Prostate gland (tissue), 2 donors: ENCODE data around the gene PROM2.

Experiments
- CTCF ChIP-seq, 4 experiments: fragments of 200-600 bp in 2 of 4; fragments of 450-650 bp in 2 of 4; sonication (generic) in 2 of 4; IDR thresholded peaks; 1 replicate in 3 of 4; 2 replicates in 1 of 4; pipeline ENCODE4 v1.5.1; 2016 to 2019; ENCODE audit warnings: antibody characterized with exemption in 4 of 4, mild to moderate bottlenecking in 2 of 4, moderate library complexity in 2 of 4
- POLR2A ChIP-seq: fragments of 450-650 bp; IDR thresholded peaks from one replicate; pipeline ENCODE4 v1.6.1; 2016; ENCODE audit warnings: antibody characterized with exemption, mild to moderate bottlenecking
- POLR2AphosphoS5 ChIP-seq: sonication (generic); formaldehyde crosslinking; IDR thresholded peaks from one replicate; pipeline ENCODE4 v1.6.1; 2017; ENCODE audit warnings: antibody characterized with exemption

- TF ChIP-seq POLR2AphosphoS5: peak; percentile 90
- peak in 2 of 4 experiments; percentile 18 to 24 for TF ChIP-seq CTCF (IDR thresholded peaks at IDR 0.05)
- peak; percentile 86 for TF ChIP-seq POLR2A
Observed at GRCh38 chr2:95274291-95275150, at the start of gene PROM2.
